OCI-M1 (cell line): ENCODE measurements around the gene CBFA2T3.
A peak's percentile ranks its signal among the peaks of the same experiment; 100 is the strongest.

Experiments
- DNase-seq: peaks from one replicate; lab custom pipeline; 2025; lab: John Stamatoyannopoulos, UW

The CBFA2T3 gene

DNA sequence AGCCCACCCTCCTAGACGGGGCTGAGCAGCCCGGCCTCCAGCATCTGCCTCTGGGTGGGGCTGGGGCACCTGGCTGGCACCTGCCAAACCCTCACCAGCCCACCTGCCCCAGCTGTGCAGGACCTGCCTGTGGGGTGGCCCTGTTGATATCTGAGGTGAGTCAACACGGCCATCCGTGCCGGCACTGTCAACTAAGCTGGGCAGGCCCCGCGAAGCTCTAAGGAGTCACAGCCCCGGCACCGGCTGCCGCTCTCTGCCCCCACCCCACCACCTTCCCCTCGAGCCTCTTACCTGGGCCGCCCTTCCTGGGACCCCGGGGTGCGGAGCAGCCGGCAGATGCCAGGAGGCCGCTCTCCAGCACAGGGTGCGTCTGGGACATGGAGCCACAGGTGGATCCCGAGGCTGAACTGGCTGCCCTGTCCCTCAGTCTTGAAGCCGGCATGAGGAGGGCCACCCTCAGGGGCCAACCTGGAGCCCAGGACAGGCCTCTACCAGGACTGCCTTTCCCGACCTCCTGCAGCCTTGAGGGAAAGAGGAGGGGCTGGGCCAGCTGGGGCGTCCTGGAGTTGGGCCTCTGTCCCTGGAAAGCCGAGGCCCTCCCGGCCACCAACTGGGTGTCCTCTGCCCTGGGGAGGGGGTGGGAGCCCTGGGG, 515 bp downstream of the CBFA2T3 start:
- DNase-seq = no peak

DNA sequence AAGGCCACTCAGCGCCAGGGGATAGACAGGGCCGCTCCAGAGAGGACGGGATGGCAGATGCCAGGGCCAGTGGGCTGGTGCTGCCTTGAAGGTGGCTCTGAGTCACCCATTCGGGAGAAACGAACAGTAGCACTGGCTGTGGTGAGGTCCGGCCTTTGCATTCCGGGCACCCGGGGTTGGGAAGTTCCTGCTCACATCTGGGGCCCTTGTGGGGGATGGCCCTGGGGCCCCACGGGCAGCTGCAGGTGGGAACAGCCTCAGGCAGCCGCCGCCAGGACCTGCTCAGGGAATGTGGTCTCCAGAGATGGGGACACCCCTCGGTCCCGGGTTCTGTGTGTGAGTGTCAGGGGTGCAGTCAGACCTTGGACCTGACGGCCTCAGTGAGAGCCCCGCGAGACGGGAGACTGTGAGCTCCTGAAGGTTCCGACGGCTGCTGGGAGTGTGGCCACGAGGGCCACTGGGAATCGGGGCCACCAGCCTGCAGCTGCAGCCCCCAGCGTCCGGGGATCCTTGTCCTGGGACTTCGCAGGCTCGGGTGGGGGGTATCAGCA, 1.4 kb downstream of the CBFA2T3 start:
- DNase-seq = no peak

- DNase-seq = peak; percentile 34
These were observed 2.1 kb downstream of the CBFA2T3 start for GRCh38 chr16:88974916-88975215.

DNA sequence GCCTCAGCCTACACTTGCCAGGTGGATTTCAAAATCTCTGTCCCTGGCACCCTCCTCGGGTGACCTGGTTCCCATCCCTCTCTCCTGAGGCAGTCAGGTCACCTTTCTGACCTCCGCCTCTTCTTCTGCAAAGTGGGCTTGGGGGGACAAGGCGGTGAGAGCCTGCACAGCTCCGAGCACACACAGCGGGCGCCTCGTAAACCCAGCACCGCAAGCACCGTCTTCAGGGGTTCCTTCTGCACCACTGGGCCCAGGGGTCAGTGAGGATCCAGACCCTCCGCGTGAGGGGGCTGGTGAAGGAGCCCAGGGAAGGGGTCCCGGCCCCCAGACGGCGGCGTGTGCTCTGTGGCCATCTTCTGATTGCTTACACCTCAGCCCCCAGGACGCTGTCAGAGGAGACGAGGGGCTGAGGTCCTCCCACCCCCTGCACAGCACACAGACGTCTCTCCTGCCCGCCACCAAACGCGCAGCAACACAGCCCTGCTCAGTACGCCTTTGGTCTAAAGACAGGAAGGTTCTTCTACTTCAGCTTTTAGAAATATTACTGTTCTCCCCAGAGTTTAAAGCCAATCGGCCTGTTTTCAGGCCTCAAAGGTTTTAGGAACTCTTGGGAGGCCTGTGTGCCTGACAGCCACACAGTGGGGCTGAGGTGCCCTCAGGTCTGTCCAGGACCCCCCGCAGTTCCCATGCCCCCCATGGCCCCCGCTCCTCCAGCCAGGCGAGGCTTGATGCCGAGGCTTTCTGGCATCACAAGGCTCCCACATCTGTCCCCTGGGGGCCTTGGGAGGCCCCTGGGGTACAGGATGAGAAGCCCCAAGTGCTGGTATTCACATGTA, 2.7 kb downstream of the CBFA2T3 start:
- DNase-seq = peak; percentile 37

GRCh38 chr16:88973415-88974050, 3.5 kb downstream of the CBFA2T3 start:
- no peak for DNase-seq

GRCh38 chr16:88973007-88973410, 4.0 kb downstream of the CBFA2T3 start:
- peak; percentile 86 for DNase-seq

DNA sequence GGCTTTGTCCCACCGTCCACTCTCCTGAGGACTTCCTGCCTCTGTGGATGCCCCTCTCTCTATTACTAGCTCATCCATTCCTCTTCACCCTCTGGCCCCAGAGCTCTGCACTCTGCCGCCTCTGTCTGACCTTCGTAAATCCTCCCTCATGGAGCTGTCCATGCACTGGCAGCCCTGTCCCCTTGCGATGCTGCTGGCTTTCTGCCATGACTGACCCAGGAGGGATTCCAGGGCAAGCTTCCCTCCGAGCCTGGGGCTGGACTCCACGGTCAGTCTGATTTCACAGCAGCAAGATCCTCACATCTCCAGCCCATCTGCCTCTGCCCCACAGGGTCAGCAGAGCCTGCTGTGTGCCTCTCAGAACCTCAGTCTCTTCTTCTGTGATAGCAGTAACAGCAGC, 4.7 kb downstream of the CBFA2T3 start:
- DNase-seq = no peak

GRCh38 chr16:88971371-88972097, 5.5 kb downstream of the CBFA2T3 start:
- no peak for DNase-seq

DNA sequence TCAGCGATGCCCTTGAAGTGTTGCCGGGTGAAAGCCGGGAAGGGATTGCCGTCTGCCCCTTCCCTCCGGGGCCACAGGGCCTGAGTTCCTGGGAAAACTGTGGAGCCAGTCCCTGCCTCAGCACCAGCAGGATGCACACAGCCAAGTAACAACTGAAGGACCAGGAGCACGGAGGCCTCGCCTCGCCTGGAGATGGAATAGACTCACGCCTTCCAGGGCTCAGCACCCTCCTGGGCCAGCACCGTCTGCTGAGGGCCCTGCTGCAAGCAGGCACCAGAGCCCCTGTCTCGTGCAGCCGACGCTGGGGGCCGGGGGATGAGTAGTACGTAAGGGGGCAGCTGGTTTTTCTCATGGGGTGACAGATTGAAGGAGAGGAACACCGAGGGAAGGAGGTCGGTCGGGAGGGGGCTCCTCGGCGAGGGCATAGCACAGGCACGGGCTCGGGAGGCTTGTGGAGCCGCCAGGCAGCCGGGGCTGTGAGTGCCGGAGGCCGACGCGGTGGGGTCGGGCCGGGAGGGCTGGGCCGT, 6.4 kb downstream of the CBFA2T3 start:
- no peak for DNase-seq

DNA sequence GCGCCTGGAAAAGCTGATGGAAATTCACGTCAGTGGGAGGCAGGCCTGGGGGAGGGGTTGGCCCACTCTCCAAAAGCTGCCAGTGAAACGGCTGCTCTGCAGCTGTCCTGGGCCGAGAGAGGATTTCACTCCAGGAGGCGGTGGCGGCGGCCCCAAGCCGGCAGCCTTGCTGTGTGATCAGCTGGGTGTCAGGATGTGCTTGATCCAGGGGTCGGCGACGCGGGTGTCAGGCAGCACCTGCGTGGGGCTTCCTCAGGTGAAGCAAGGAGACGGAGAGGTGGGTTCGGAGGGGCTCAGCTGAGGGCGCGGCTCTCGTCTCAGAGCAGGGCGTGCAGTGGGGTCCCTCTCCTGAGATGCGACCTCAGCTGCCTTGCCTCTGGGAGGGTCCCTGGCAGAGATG, 7.0 kb downstream of the CBFA2T3 start:
- DNase-seq = no peak

- no peak for DNase-seq
These were observed 7.6 kb downstream of the CBFA2T3 start for GRCh38 chr16:88969361-88969831.

- DNase-seq = no peak
These were observed 8.3 kb downstream of the CBFA2T3 start for GRCh38 chr16:88968589-88969280.

GRCh38 chr16:88967830-88968588, 9.0 kb downstream of the CBFA2T3 start:
- no peak for DNase-seq

GRCh38 chr16:88966986-88967829, 9.8 kb downstream of the CBFA2T3 start:
- DNase-seq = no peak

DNA sequence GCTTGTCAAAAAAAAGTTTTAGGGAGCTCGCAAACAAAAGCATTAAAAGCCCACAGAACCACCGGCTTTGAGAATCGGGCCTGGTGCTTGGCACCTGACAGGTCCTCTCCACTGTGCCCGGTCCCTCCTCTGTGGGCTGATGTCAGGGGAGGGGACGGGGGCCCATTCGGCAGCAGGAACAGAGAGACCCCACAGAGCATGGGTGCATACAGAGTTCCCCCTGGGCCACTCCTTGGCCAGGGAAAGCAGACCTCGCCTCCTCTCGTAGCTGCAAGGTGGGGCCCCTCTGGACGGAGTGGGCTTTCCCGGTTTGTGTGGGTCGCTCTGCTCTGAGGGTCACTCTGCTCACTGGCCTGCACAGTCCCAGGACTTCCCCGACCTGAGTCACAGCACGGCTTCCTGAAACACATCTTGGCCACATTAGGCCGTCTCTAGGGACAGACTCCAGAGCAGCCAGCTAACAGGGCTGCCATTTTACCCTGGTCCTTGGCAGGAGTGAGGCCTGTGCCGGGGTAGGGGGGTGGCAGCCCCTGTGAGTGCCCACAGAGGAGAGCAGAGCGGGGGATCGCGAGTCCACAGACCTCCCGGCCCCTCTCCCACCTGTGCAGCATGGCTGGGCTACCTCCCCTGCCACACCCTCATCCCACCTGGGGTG, 11.1 kb downstream of the CBFA2T3 start:
- DNase-seq = no peak

DNA sequence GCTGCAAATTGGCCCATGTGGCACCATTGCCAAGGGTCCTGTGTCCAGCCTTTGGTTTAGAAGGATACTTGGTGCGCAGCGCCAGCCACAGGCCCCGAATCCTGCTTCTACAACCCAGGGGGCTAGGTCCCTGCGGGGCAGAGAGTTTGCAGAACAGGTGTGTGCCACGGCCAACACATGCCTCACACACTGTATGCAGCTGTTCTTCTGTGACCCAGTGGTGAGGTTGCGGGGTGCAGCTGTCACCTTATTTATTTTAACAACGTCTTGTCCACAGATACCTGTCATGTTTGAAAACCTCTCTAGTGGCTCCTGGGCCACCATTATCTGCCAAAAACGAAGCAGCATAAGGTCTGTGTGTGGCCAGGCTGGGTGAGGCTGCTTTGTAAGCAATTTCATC, 11.6 kb downstream of the CBFA2T3 start:
- DNase-seq = no peak

DNA sequence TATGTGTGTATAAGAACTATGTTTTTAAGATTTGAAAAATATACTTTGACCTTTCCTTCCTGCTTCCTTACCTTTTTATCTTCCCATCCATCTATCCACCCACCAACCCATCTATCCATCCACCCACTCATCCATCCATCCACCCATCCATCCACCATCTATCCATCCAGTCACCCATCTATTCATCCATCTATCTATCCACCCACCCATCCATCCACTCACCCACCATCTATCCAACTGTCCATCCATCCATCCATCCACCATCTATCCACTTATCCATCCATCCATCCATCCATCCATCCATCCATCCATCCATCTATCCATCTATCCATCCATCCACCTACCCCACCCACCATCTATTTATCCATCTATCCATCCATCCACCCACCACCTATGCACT, 12.4 kb downstream of the CBFA2T3 start:
- DNase-seq = no peak

- DNase-seq = no peak
These were observed 13.4 kb downstream of the CBFA2T3 start for GRCh38 chr16:88963583-88963982.
